H1 (cell line): ENCODE results near the gene SPOCD1. TPM values are rescaled to one million over a fixed set of nuclear protein-coding genes. Genes with fewer than 3 reads are reported as not detected.
A peak's percentile ranks its signal among the peaks of the same experiment; 100 is the strongest.

ENCODE experiments used
- CTCF ChIA-PET: fragments of 300-600 bp; sonication (Branson Sonifier 250); formaldehyde crosslinking; loops from one replicate; lab custom pipeline; 2021; ENCODE audit not compliant: partially characterized antibody; lab: Charles Lee
- POLR2A ChIA-PET: fragments of 300-600 bp; sonication (Branson Sonifier 250); formaldehyde crosslinking; loops from one replicate; lab custom pipeline; 2021; ENCODE audit warnings: inconsistent platforms; ENCODE audit not compliant: partially characterized antibody; lab: Charles Lee
- DNase-seq, 2 experiments: peaks; one replicate each; pipeline versions ENCODE4 v3.0.0 to v3.0.0-alpha.2; 2010 to 2022; ENCODE audit warnings: low spot score in 2 of 2, low read depth in 1 of 2, mixed read lengths in 1 of 2
- FAIRE-seq: peaks from 2 replicates; lab custom pipeline; 2011; peaks lifted over from hg19 to GRCh38; lab: Jason Lieb, UNC
- H2AFZ ChIP-seq: 2 replicates; pipeline ENCODE4 v1.8.1; 2012; ENCODE audit warnings: low read length, inconsistent platforms
- H2AK5ac ChIP-seq: 2 replicates; pipeline ENCODE4 v1.6.1; 2013; ENCODE audit warnings: low read depth, low read length
- H2BK120ac ChIP-seq: replicated peaks from 2 replicates; pipeline ENCODE3; 2013; ENCODE audit warnings: low read depth, low read length, inconsistent platforms
- H2BK12ac ChIP-seq: 2 replicates; pipeline ENCODE4 v1.6.1; 2013; ENCODE audit warnings: low read depth, low read length
- H2BK15ac ChIP-seq: 2 replicates; pipeline ENCODE4 v1.6.1; 2013; ENCODE audit warnings: low read length
- H2BK20ac ChIP-seq: 2 replicates; pipeline ENCODE4 v1.6.1; 2013; ENCODE audit warnings: low read length
- H2BK5ac ChIP-seq: 2 replicates; pipeline ENCODE4 v1.6.1; 2013; ENCODE audit warnings: low read depth, low read length
- H3K14ac ChIP-seq: 2 replicates; pipeline ENCODE4 v1.6.1; 2013; ENCODE audit warnings: inconsistent platforms; ENCODE audit not compliant: insufficient read length
- H3K18ac ChIP-seq: 2 replicates; pipeline ENCODE4 v1.6.1; 2013; ENCODE audit warnings: low read length; ENCODE audit errors: extremely low read depth
- H3K23ac ChIP-seq: 2 replicates; pipeline ENCODE4 v1.6.1; 2013; ENCODE audit warnings: inconsistent platforms; ENCODE audit not compliant: insufficient read length
- H3K23me2 ChIP-seq: 2 replicates; pipeline ENCODE4 v1.6.1; 2013; ENCODE audit warnings: low read depth, low read length
- H3K27ac ChIP-seq: 2 replicates; pipeline ENCODE4 v1.6.1; 2011; ENCODE audit warnings: low read depth, low read length, inconsistent platforms
- H3K27me3 ChIP-seq, 4 experiments: replicated peaks in 1 of 4; 1 replicate in 1 of 4; 2 replicates in 3 of 4; pipeline versions ENCODE4 v1.6.1 to v1.8.1; 2011 to 2013; ENCODE audit warnings: low read length in 3 of 4, mild to moderate bottlenecking in 3 of 4, inconsistent platforms in 2 of 4, mixed read lengths in 2 of 4, moderate library complexity in 1 of 4; ENCODE audit not compliant: control insufficient read depth in 3 of 4, insufficient read depth in 3 of 4; ENCODE audit errors: extremely low read depth in 1 of 4
- H3K36me3 ChIP-seq, 4 experiments: 2 replicates each; pipeline versions ENCODE4 v1.6.1 to v1.8.1; 2011 to 2013; ENCODE audit warnings: mild to moderate bottlenecking in 4 of 4, low read length in 3 of 4, moderate library complexity in 2 of 4, control low read depth in 1 of 4, inconsistent platforms in 1 of 4; ENCODE audit not compliant: insufficient read depth in 4 of 4, control insufficient read depth in 2 of 4
- H3K4ac ChIP-seq: replicated peaks from 2 replicates; pipeline ENCODE3; 2013; ENCODE audit warnings: low read length, low read depth, mixed read lengths, inconsistent platforms; ENCODE audit not compliant: insufficient read length
- H3K4me1 ChIP-seq, 4 experiments: replicated peaks in 1 of 4; 1 replicate in 1 of 4; 2 replicates in 3 of 4; pipeline versions ENCODE4 v1.6.1 to v1.8.1; 2011 to 2013; ENCODE audit warnings: low read length in 3 of 4, inconsistent platforms in 2 of 4, mixed read lengths in 1 of 4; ENCODE audit not compliant: insufficient read depth in 4 of 4, control insufficient read depth in 3 of 4
- H3K4me2 ChIP-seq, 2 experiments: 2 replicates each; pipeline versions ENCODE4 v1.6.1 to v1.8.1; 2011 to 2013; ENCODE audit warnings: low read depth in 2 of 2, low read length in 2 of 2, control low read depth in 1 of 2, inconsistent platforms in 1 of 2, mild to moderate bottlenecking in 1 of 2; ENCODE audit not compliant: insufficient read depth in 1 of 2
- H3K4me3 ChIP-seq, 4 experiments: fragments of 200-600, 300-600 bp in 1 of 4; sonication (generic), shearing (Covaris generic), sonication (Bioruptor Twin) in 1 of 4; 2 replicates each; pipeline versions ENCODE4 v1.5.1 to v1.8.1; 2011 to 2016; ENCODE audit warnings: low read length in 4 of 4, low read depth in 3 of 4, control low read depth in 2 of 4, inconsistent platforms in 2 of 4, mild to moderate bottlenecking in 2 of 4, mixed read lengths in 1 of 4, moderate library complexity in 1 of 4; ENCODE audit not compliant: insufficient read depth in 2 of 4; ENCODE audit errors: extremely low read depth in 1 of 4
- H3K56ac ChIP-seq: replicated peaks from 2 replicates; pipeline ENCODE3; 2013; ENCODE audit warnings: low read depth, mild to moderate bottlenecking, mixed read lengths, low read length, inconsistent platforms; ENCODE audit not compliant: insufficient read length
- H3K79me1 ChIP-seq: 2 replicates; pipeline ENCODE4 v1.6.1; 2013; ENCODE audit warnings: low read depth, low read length, control low read depth
- H3K79me2 ChIP-seq, 2 experiments: 2 replicates each; pipeline versions ENCODE4 v1.6.1 to v1.8.1; 2012 to 2013; ENCODE audit warnings: low read length in 2 of 2, mild to moderate bottlenecking in 2 of 2, inconsistent platforms in 1 of 2; ENCODE audit not compliant: insufficient read depth in 2 of 2, control insufficient read depth in 1 of 2
- H3K9ac ChIP-seq, 4 experiments: replicated peaks in 1 of 4; 1 replicate in 1 of 4; 2 replicates in 3 of 4; pipeline versions ENCODE4 v1.6.1 to v1.8.1; 2011 to 2013; ENCODE audit warnings: low read depth in 3 of 4, low read length in 3 of 4, control low read depth in 2 of 4, mild to moderate bottlenecking in 2 of 4, moderate library complexity in 2 of 4, inconsistent platforms in 1 of 4; ENCODE audit errors: extremely low read depth in 1 of 4
- H3K9me3 ChIP-seq, 2 experiments: 2 replicates each; pipeline versions ENCODE4 v1.6.1 to v1.8.1; 2012 to 2013; ENCODE audit warnings: mild to moderate bottlenecking in 2 of 2, moderate library complexity in 2 of 2, control low read depth in 1 of 2, inconsistent platforms in 1 of 2, low read depth in 1 of 2, low read length in 1 of 2, mixed read lengths in 1 of 2; ENCODE audit not compliant: insufficient read depth in 2 of 2
- H4K20me1 ChIP-seq, 2 experiments: replicated peaks in 1 of 2; 2 replicates each; pipeline versions ENCODE3 to v1.8.1; 2011 to 2013; ENCODE audit warnings: inconsistent platforms in 2 of 2, low read length in 2 of 2, mild to moderate bottlenecking in 1 of 2; ENCODE audit not compliant: insufficient read depth in 2 of 2, control insufficient read depth in 1 of 2
- H4K5ac ChIP-seq: 2 replicates; pipeline ENCODE4 v1.6.1; 2013; ENCODE audit warnings: low read length, low read depth, mixed read lengths, inconsistent platforms; ENCODE audit not compliant: insufficient read length
- H4K8ac ChIP-seq: 2 replicates; pipeline ENCODE4 v1.8.0; 2013; ENCODE audit warnings: mild to moderate bottlenecking, moderate library complexity, low read length, inconsistent platforms; ENCODE audit not compliant: insufficient read depth; ENCODE audit errors: extremely low read depth
- H4K91ac ChIP-seq: replicated peaks from 2 replicates; pipeline ENCODE3; 2013; ENCODE audit warnings: low read length, mixed read lengths, inconsistent platforms; ENCODE audit not compliant: insufficient read length
- BRCA1 ChIP-seq: IDR thresholded peaks from 2 replicates; pipeline ENCODE4 v1.6.1; 2012; ENCODE audit warnings: low read depth, low read length, improper control_type of control experiment
- CEBPB ChIP-seq: IDR thresholded peaks from 2 replicates; pipeline ENCODE4 v1.6.1; 2012; ENCODE audit warnings: low read depth, low read length
- EGR1 ChIP-seq: IDR thresholded peaks from 2 replicates; pipeline ENCODE4 v1.6.1; 2011; ENCODE audit warnings: low read depth, low read length, borderline replicate concordance
- EP300 ChIP-seq, 2 experiments: IDR thresholded peaks; 1 replicate in 1 of 2; 2 replicates in 1 of 2; pipeline ENCODE4 v1.6.1; 2011 to 2012; ENCODE audit warnings: low read depth in 2 of 2, low read length in 2 of 2, mild to moderate bottlenecking in 2 of 2, borderline replicate concordance in 1 of 2, inconsistent platforms in 1 of 2, moderate library complexity in 1 of 2
- EZH2 ChIP-seq: fragments of 200-600 bp; sonication (generic); IDR thresholded peaks from 2 replicates; pipeline ENCODE4 v1.7.1; 2012; ENCODE audit warnings: low read depth, mild to moderate bottlenecking, moderate library complexity, low read length, inconsistent platforms; ENCODE audit not compliant: severe bottlenecking
- FOSL1 ChIP-seq: IDR thresholded peaks from 2 replicates; pipeline ENCODE4 v1.6.1; 2011; ENCODE audit warnings: mild to moderate bottlenecking, low read depth, low read length, moderate library complexity; ENCODE audit not compliant: insufficient read depth
- GABPA ChIP-seq: IDR thresholded peaks from 2 replicates; pipeline ENCODE4 v1.6.1; 2011; ENCODE audit warnings: mild to moderate bottlenecking, low read length, moderate library complexity, borderline replicate concordance; ENCODE audit not compliant: insufficient read depth
- POLR2AphosphoS5 ChIP-seq: IDR thresholded peaks from 2 replicates; pipeline ENCODE4 v1.6.1; 2011; ENCODE audit warnings: low read depth, low read length
- SIRT6 ChIP-seq: IDR thresholded peaks from one replicate; pipeline ENCODE4 v1.7.1; 2012; ENCODE audit warnings: low read length, inconsistent platforms
- TAF1 ChIP-seq: IDR thresholded peaks from 2 replicates; pipeline ENCODE4 v1.6.1; 2011; ENCODE audit warnings: mild to moderate bottlenecking, low read depth, low read length
- TCF12 ChIP-seq: IDR thresholded peaks from 2 replicates; pipeline ENCODE4 v1.6.1; 2011; ENCODE audit warnings: low read depth, mild to moderate bottlenecking, low read length
- WGBS, 2 experiments: shearing (Covaris generic) in 1 of 2; methylation state at CpG; one replicate each; pipeline versions ENCODE4 v1.1.6 to v1.1.7; 2013 to 2015; ENCODE audit warnings: low lambda C conversion rate in 2 of 2, mixed read lengths in 2 of 2, inconsistent platforms in 1 of 2, low coverage in 1 of 2, missing lambda C conversion rate in 1 of 2; ENCODE audit not compliant: insufficient replicate concordance in 2 of 2, insufficient coverage in 1 of 2, insufficient read length in 1 of 2; ENCODE audit errors: extremely low coverage in 1 of 2, missing lambda C conversion rate in 1 of 2; 5-methylcytosine and 5-hydroxymethylcytosine counted together
- polyA plus RNA-seq, 7 experiments: library from polyadenylated mRNA; depleted of rRNA in 3 of 7; stranded (reverse) in 5 of 7; unstranded in 2 of 7; fragments of >200 nt in 5 of 7; fragments of 200-250 nt in 2 of 7; gene quantifications; 1 replicate in 5 of 7; 2 replicates in 1 of 7; 4 replicates in 1 of 7; pipeline versions ENCODE4 v1.2.1 to v1.2.3, GENCODE V29; 2011 to 2013; ENCODE audit warnings: missing spikeins in 2 of 7, mixed read lengths in 2 of 7
- total RNA-seq: library from RNA; stranded (reverse); fragmentation: NEBNext Ultra II Directional; extraction: Animal tissue kit (Norgen Biotek cat#: 25700); gene quantifications from 2 replicates; pipeline ENCODE4 v1.2.1, GENCODE V29; 2021
- TF ChIP-seq, protein P1 (sequence below): IDR thresholded peaks from 2 replicates; pipeline ENCODE4 v1.6.1; 2012; ENCODE audit warnings: inconsistent platforms

Gene SPOCD1
- total and polyA plus RNA-seq, 2 of the 8 experiments (the other 6 are each of a cell fraction or from before 2014, with no cell fraction given) = 1.8 to 2.9 TPM

- 92% methylated on average over 13 of the region's 13 CpGs; no CpG with 5 or more reads in 1 of the 2 experiments for WGBS, 2 experiments
- no peak overlapping the region for H2AFZ ChIP-seq
- no peak overlapping the region for H3K14ac ChIP-seq
- peaks cover 0 to 2% (median 0%) of the 10 kb centered on the region in 4 experiments; a peak in 2 of 7 replicates for H3K27me3 ChIP-seq
- H4K5ac ChIP-seq = no peak overlapping the region
- H2BK120ac ChIP-seq = no peak overlapping the region
- no peak overlapping the region for H2BK12ac ChIP-seq
- H3K4me2 ChIP-seq = no peak overlapping the region
- H3K56ac ChIP-seq = no peak overlapping the region
- no peaks in the 10 kb centered on the region for H3K36me3 ChIP-seq
- H3K79me1 ChIP-seq = no peaks in the 10 kb centered on the region
- H4K91ac ChIP-seq = no peak overlapping the region
- DNase-seq = no peak
- no peak overlapping the region; the same call in 1 of the 2 replicates for H3K18ac ChIP-seq
- H2BK5ac ChIP-seq = peak overlapping the region; percentile 44; the same call in 1 of the 2 replicates
- no peak overlapping the region for H3K23ac ChIP-seq
- no peaks in the 10 kb centered on the region for H3K9me3 ChIP-seq
- no peaks in the 10 kb centered on the region for H4K20me1 ChIP-seq
- H2BK15ac ChIP-seq = 0 out of 2 replicates have a peak overlapping the region, but pooled peaks have one; percentile 81
- POLR2A ChIA-PET = interaction anchor here (1.2 kb wide), 1 partner anchor 66 kb away, joined by 3 read pairs; no protein-coding TSS in a partner anchor
- no peak overlapping the region for H3K27ac ChIP-seq
- no peak overlapping the region for H3K9ac ChIP-seq
- peaks cover 10% of the 10 kb centered on the region for H3K23me2 ChIP-seq
- CTCF ChIA-PET = interaction anchor here (0.6 to 8.3 kb wide), 14 partner anchors 9 to 400 kb away, joined by 3 to 206 read pairs (median 26); partner anchors contain the start of genes ADGRB2 and COL16A1
- no peak for FAIRE-seq
- no peaks in the 10 kb centered on the region for H3K79me2 ChIP-seq
- no peak overlapping the region for H4K8ac ChIP-seq
- H3K4ac ChIP-seq = no peak overlapping the region
- H3K4me1 ChIP-seq = peaks cover 3 to 8% (median 4%) of the 10 kb centered on the region in 4 experiments; a peak in 5 of 7 replicates
- no peak overlapping the region for H3K4me3 ChIP-seq
- no peak overlapping the region for H2BK20ac ChIP-seq
- 0 out of 2 replicates have a peak overlapping the region, but pooled peaks have one; percentile 47 for H2AK5ac ChIP-seq
- TF ChIP-seq POLR2AphosphoS5 = no peak
- TF ChIP-seq GABPA = no peak
- no peak for TF ChIP-seq BRCA1
- TF ChIP-seq SIRT6 = no peak
- TF ChIP-seq FOSL1 = no peak
- no peak for TF ChIP-seq CEBPB
- TF ChIP-seq EZH2 = no peak
- TF ChIP-seq EP300 (IDR thresholded peaks at IDR 0.05; ENCODE audit: borderline replicate concordance in 1 of 2, low read depth in 2 of 2, low read length in 2 of 2) = no peak
- TF ChIP-seq TCF12 = no peak
- TF ChIP-seq EGR1 = no peak
- TF ChIP-seq TAF1 = no peak
- TF ChIP-seq, protein P1, sequence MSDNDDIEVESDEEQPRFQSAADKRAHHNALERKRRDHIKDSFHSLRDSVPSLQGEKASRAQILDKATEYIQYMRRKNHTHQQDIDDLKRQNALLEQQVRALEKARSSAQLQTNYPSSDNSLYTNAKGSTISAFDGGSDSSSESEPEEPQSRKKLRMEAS = no peak
Observed at GRCh38 chr1:31791131-31791858, 24.5 kb downstream of the SPOCD1 start.
